Testis (tissue), 3 donors: ENCODE measurements around the gene LRRFIP2. TPM values are rescaled to one million over a fixed set of nuclear protein-coding genes. Genes with fewer than 3 reads are reported as not detected.

ENCODE experiments used
- DNase-seq: peaks from one replicate; pipeline ENCODE4 v3.0.0-alpha.2; 2019
- H3K27ac ChIP-seq, 2 donors: fragments of 200-600 bp; sonication (generic); one replicate each; pipeline ENCODE4 v1.5.1; 2019
- H3K27me3 ChIP-seq: fragments of 200-600 bp; sonication (generic); one replicate; pipeline ENCODE4 v1.5.1; 2019
- H3K36me3 ChIP-seq: fragments of 200-600 bp; sonication (generic); one replicate; pipeline ENCODE4 v1.5.1; 2017; ENCODE audit warnings: low read depth; ENCODE audit errors: missing control alignments
- H3K4me1 ChIP-seq: fragments of 200-600 bp; sonication (generic); one replicate; pipeline ENCODE4 v1.5.1; 2019
- H3K4me3 ChIP-seq, 2 donors: fragments of 200-600 bp; sonication (generic); one replicate each; pipeline ENCODE4 v1.5.1; 2017 to 2019
- H3K9me3 ChIP-seq: fragments of 200-600 bp; sonication (generic); one replicate; pipeline ENCODE4 v1.5.1; 2017
- POLR2A ChIP-seq: fragments of 450-650 bp; IDR thresholded peaks from one replicate; pipeline ENCODE4 v1.6.1; 2017; ENCODE audit warnings: antibody characterized with exemption, mild to moderate bottlenecking, moderate library complexity
- WGBS, 2 donors: methylation state at CpG; one replicate each; pipeline ENCODE4 v1.1.5; 2018; 5-methylcytosine and 5-hydroxymethylcytosine counted together
- intact Hi-C: fragments of 100-400 bp; cut with DNase I; formaldehyde crosslinking; loops from one replicate; pipeline ENCODE4 v1.15.1; 2023; ENCODE audit warnings: low total_unique reads
- polyA plus RNA-seq: library from polyadenylated mRNA; stranded (reverse); fragments of 350-450 nt; fragmentation: Illumina TruSeq; extraction: RNeasy Lipid Tissue Mini Kit (QIAGEN cat#74804); gene quantifications from one replicate; pipeline ENCODE4 v1.2.3, GENCODE V29; 2014; ENCODE audit warnings: low read depth, low replicate concordance; ENCODE audit not compliant: insufficient read depth
- total RNA-seq, 2 donors: library from RNA; depleted of rRNA; stranded (reverse); fragments of >200 nt; gene quantifications; one replicate each; pipeline ENCODE4 v1.2.3, GENCODE V29; 2016
- TF ChIP-seq, protein P1 (sequence below), 3 experiments: fragments of 450-650 bp in 2 of 3; fragments of 200-600 bp in 1 of 3; sonication (generic) in 1 of 3; IDR thresholded peaks; one replicate each; pipeline ENCODE4 v1.5.1; 2016 to 2019; ENCODE audit warnings: antibody characterized with exemption in 3 of 3, mild to moderate bottlenecking in 2 of 3, moderate library complexity in 1 of 3

Gene LRRFIP2
- total and polyA plus RNA-seq, 3 donors from 2014 or later = 86.2 to 115 (median 114) TPM

DNA sequence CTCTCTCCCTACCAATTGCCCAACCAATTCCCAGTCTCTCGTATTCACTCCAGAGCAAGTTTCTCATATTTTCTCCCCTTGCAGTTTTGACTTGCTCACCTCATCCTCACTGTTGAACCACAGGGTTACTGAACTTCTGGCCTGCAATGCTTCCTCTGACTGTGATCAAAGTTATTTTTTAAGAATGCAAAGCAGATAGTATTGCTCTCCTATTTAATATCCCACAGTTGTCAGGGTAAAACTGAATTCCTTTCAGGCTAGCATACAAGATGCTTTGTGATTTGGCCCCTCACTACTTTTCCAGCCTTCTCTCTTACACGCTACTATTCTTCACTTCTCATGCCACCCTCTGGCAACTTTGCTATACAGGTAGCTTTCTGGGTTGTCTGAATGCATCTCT is 80.9 kb downstream of the LRRFIP2 start:
- no peak overlapping the region for H3K27ac ChIP-seq

DNA sequence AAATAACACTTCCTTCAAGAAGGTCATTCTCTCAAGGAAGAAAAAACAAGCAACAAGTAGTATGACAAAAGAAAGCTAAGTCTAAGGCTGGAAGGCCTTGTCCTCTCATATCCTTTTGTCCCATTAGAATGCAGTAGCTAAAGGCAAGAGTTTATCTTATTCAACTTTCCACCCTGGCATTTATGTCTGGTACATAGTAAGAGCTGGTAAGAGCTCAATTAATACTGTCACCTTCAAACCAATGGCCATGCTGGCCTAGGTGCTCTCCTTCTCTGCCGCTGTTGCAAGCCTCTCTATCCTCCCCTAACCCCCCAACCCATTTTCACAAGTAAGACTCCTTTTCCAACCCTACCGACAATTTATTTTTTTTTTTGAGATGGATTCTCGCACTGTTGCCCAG is 81.9 kb downstream of the LRRFIP2 start:
- 91 to 92% methylated on average over 3 of the region's 3 CpGs for WGBS, 2 donors
- Histone ChIP-seq H3K27ac (no peak overlapping the region), H3K4me1 (peaks cover 10% of the 10 kb centered on the region), H3K9me3 (no peaks in the 10 kb centered on the region), H3K36me3 (no peaks in the 10 kb centered on the region), H3K4me3 (no peak overlapping the region), H3K27me3 (no peaks in the 10 kb centered on the region)
- TF ChIP-seq POLR2A = no peak
- TF ChIP-seq, protein P1, sequence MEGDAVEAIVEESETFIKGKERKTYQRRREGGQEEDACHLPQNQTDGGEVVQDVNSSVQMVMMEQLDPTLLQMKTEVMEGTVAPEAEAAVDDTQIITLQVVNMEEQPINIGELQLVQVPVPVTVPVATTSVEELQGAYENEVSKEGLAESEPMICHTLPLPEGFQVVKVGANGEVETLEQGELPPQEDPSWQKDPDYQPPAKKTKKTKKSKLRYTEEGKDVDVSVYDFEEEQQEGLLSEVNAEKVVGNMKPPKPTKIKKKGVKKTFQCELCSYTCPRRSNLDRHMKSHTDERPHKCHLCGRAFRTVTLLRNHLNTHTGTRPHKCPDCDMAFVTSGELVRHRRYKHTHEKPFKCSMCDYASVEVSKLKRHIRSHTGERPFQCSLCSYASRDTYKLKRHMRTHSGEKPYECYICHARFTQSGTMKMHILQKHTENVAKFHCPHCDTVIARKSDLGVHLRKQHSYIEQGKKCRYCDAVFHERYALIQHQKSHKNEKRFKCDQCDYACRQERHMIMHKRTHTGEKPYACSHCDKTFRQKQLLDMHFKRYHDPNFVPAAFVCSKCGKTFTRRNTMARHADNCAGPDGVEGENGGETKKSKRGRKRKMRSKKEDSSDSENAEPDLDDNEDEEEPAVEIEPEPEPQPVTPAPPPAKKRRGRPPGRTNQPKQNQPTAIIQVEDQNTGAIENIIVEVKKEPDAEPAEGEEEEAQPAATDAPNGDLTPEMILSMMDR (IDR thresholded peaks at IDR 0.05) = no peak
- intact Hi-C loops = no loop called here
- DNase-seq = no peak

More for the DNA sequence above, 80.9 kb downstream of the LRRFIP2 start:
- no peak for DNase-seq
- H3K27me3 ChIP-seq = no peaks in the 10 kb centered on the region
- no peaks in the 10 kb centered on the region for H3K9me3 ChIP-seq
- intact Hi-C loops = no loop called here
- H3K4me1 ChIP-seq = peaks cover 10% of the 10 kb centered on the region
- 89 to 94% methylated on average over 2 of the region's 2 CpGs for WGBS, 2 donors
- no peak overlapping the region for H3K4me3 ChIP-seq
- TF ChIP-seq, protein P1 (IDR thresholded peaks at IDR 0.05) = no peak
- no peak for TF ChIP-seq POLR2A
- no peaks in the 10 kb centered on the region for H3K36me3 ChIP-seq

DNA sequence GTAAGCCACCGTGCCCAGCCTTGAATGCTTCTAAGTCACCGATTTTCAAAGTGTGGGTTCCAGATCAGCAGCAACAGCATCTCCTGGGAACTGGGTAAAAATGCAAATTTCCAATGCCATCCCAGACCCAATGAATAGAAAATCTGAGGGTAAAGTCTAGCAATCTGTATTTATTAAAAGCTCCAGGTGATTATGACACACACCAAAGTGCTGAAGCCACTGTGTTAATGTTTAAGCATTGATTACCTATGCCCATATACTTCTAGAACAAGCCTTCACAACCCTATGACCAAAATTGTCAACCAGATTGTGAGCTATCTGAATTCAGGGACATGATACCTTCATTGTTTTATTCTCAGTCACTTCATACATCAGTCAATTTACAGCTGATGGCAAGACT is 86.5 kb downstream of the LRRFIP2 start:
- Histone ChIP-seq H3K9me3 (no peaks in the 10 kb centered on the region), H3K4me1 (peaks cover 13% of the 10 kb centered on the region), H3K36me3 (no peaks in the 10 kb centered on the region), H3K27ac (no peak overlapping the region), H3K27me3 (no peaks in the 10 kb centered on the region), H3K4me3 (no peak overlapping the region)
- 92 to 93% methylated on average over 2 of the region's 2 CpGs for WGBS, 2 donors
- TF ChIP-seq, protein P1 (IDR thresholded peaks at IDR 0.05) = no peak
- TF ChIP-seq POLR2A = no peak
- intact Hi-C loops = no loop called here
- no peak for DNase-seq

DNA sequence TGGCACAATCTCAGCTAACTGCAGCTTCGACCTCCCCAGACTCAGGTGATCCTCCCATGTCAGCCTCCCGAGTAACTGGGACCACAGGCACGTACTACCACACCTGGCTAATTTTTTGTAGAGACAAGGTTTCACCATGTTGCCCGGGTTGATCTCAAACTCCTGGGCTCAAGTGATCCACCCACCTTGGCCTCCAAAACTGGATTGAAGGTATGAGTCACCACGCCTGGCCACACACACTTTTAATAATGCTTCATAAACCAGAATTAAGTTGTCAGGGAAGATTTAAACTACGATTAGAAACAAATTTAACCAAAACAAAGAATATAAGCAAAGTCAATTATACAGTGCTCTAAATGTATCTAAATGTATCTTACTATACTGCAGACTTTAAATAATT is 87.5 kb downstream of the LRRFIP2 start:
- 93 to 94% methylated on average over 6 of the region's 6 CpGs for WGBS, 2 donors
- Histone ChIP-seq H3K27ac (no peak overlapping the region), H3K9me3 (no peaks in the 10 kb centered on the region), H3K36me3 (no peaks in the 10 kb centered on the region), H3K4me1 (peaks cover 13% of the 10 kb centered on the region), H3K27me3 (no peaks in the 10 kb centered on the region), H3K4me3 (no peak overlapping the region)
- TF ChIP-seq, protein P1 (IDR thresholded peaks at IDR 0.05) = no peak
- TF ChIP-seq POLR2A = no peak
- no peak for DNase-seq
- intact Hi-C loops = no loop called here

DNA sequence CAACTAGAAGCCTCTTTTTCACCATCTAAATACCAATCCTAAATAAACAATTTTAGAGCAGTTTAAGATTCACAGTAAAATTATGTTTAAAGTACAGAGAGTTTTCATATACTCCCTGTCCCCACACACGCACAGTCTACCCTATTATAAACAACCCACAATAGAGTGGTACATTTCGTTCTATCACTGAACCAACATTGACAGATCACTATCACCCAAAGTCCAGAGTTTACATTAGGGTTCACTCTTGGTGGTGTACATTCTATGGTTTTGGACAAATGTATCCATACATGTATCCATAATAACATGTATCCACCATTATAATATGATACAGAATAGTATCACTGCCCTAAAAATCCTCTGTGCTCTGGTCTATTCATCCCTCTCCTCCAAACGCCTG is 92.1 kb downstream of the LRRFIP2 start:
- WGBS, 2 donors = 60 to 67% methylated on average over 3 of the region's 3 CpGs
- no peak overlapping the region for H3K27ac ChIP-seq
- H3K27me3 ChIP-seq = no peaks in the 10 kb centered on the region
- TF ChIP-seq POLR2A = no peak
- H3K4me1 ChIP-seq = peaks cover 13% of the 10 kb centered on the region
- no peak for DNase-seq
- no peaks in the 10 kb centered on the region for H3K9me3 ChIP-seq
- intact Hi-C loops = no loop called here
- no peak overlapping the region for H3K4me3 ChIP-seq
- no peaks in the 10 kb centered on the region for H3K36me3 ChIP-seq
